Peyer's patch (tissue), 4 donors: Measurements from ENCODE around the gene C1orf167.
A peak's percentile ranks its signal among the peaks of the same experiment; 100 is the strongest.

Experiments
- CTCF ChIP-seq, 6 experiments: fragments of 450-650 bp in 4 of 6; fragments of 200-600 bp in 2 of 6; sonication (generic) in 1 of 6; IDR thresholded peaks; one replicate each; pipeline ENCODE4 v1.5.1; 2017 to 2019; ENCODE audit warnings: antibody characterized with exemption in 6 of 6, mild to moderate bottlenecking in 3 of 6, moderate library complexity in 1 of 6
- POLR2A ChIP-seq, 2 donors: fragments of 450-650 bp; IDR thresholded peaks; one replicate each; pipeline ENCODE4 v1.5.1; 2017; ENCODE audit warnings: antibody characterized with exemption in 2 of 2, mild to moderate bottlenecking in 2 of 2, moderate library complexity in 2 of 2

- TF ChIP-seq POLR2A (IDR thresholded peaks at IDR 0.05) = no peak
- peak; percentile 70 to 88 (median 79) for TF ChIP-seq CTCF (IDR thresholded peaks at IDR 0.05)
Measured at GRCh38 chr1:11784993-11785769, 23.2 kb downstream of the C1orf167 start.
